HEK293 (cell line): Measurements from ENCODE around the gene ZNF22.

ENCODE experiments used
- CTCF ChIA-PET: fragments of 350-600 bp; formaldehyde crosslinking; extraction: SDS; loops from one replicate; lab custom pipeline; 2021; ENCODE audit warnings: antibody characterized with exemption; lab: Yijun Ruan, JAX
- POLR2A ChIA-PET: fragments of 300-600 bp; formaldehyde crosslinking; extraction: SDS; loops from one replicate; lab custom pipeline; 2020; ENCODE audit warnings: antibody characterized with exemption, inconsistent platforms; lab: Yijun Ruan, JAX
- H3K27ac ChIP-seq: fragments of 200-500 bp; sonication (Bioruptor generic); 2 replicates; pipeline ENCODE4 v1.5.1; 2014; ENCODE audit warnings: low read depth, low read length, control low read depth, inconsistent platforms; ENCODE audit errors: extremely low read depth
- H3K36me3 ChIP-seq, 2 experiments: fragments of 200-500 bp in 1 of 2; sonication (Bioruptor generic) in 1 of 2; 1 replicate in 1 of 2; 2 replicates in 1 of 2; pipeline ENCODE4 v1.5.1; 2014 to 2017; ENCODE audit warnings: inconsistent platforms in 2 of 2, low read length in 2 of 2; ENCODE audit not compliant: control insufficient read depth in 2 of 2, insufficient read depth in 1 of 2
- H3K4me1 ChIP-seq: fragments of 200-500 bp; sonication (Bioruptor generic); 2 replicates; pipeline ENCODE4 v1.5.1; 2014; ENCODE audit warnings: mild to moderate bottlenecking, low read length, inconsistent platforms; ENCODE audit not compliant: control insufficient read depth, insufficient read depth
- H3K4me3 ChIP-seq: 2 replicates; pipeline ENCODE4 v1.5.1; 2011; ENCODE audit warnings: low read depth, mild to moderate bottlenecking, control low read depth, low read length, moderate library complexity
- H3K9me3 ChIP-seq: fragments of 200-500 bp; sonication (Bioruptor generic); 2 replicates; pipeline ENCODE4 v1.5.1; 2014; ENCODE audit warnings: low read depth, low read length, inconsistent platforms; ENCODE audit not compliant: control insufficient read depth, insufficient read depth
- AEBP2 ChIP-seq: fragments of 450-650 bp; formaldehyde crosslinking; IDR thresholded peaks from 2 replicates; pipeline ENCODE4 v1.5.1; 2016; ENCODE audit warnings: missing biosample characterization, missing genetic modification characterization, borderline replicate concordance
- IKZF3 ChIP-seq: fragments of 450-650 bp; IDR thresholded peaks from 2 replicates; pipeline ENCODE4 v1.5.0; 2018; ENCODE audit warnings: missing biosample characterization, mild to moderate bottlenecking, missing genetic modification characterization, moderate library complexity
- PRDM2 ChIP-seq: fragments of 450-650 bp; formaldehyde crosslinking; IDR thresholded peaks from 2 replicates; pipeline ENCODE4 v1.5.1; 2016; ENCODE audit warnings: missing biosample characterization, missing genetic modification characterization, borderline replicate concordance
- SCRT1 ChIP-seq: fragments of 450-650 bp; formaldehyde crosslinking; IDR thresholded peaks from 2 replicates; pipeline ENCODE4 v1.5.1; 2016; ENCODE audit warnings: missing biosample characterization, missing genetic modification characterization, borderline replicate concordance
- SP3 ChIP-seq: fragments of 450-650 bp; formaldehyde crosslinking; IDR thresholded peaks from 2 replicates; pipeline ENCODE4 v1.5.1; 2016; ENCODE audit warnings: missing biosample characterization, missing genetic modification characterization
- TCF7L2 ChIP-seq: IDR thresholded peaks from 2 replicates; pipeline ENCODE4 v1.6.1; 2011; ENCODE audit warnings: low read depth, mild to moderate bottlenecking, inconsistent platforms, low read length, moderate library complexity, borderline replicate concordance
- ZBTB7A ChIP-seq: fragments of 450-650 bp; formaldehyde crosslinking; IDR thresholded peaks from 2 replicates; pipeline ENCODE4 v1.5.1; 2016; ENCODE audit warnings: low read depth, missing biosample characterization, missing genetic modification characterization
- ZNF112 ChIP-seq: fragments of 450-650 bp; formaldehyde crosslinking; IDR thresholded peaks from 2 replicates; pipeline ENCODE4 v1.5.0; 2017; ENCODE audit warnings: missing biosample characterization, missing genetic modification characterization
- ZNF133 ChIP-seq: fragments of 450-650 bp; formaldehyde crosslinking; IDR thresholded peaks from 2 replicates; pipeline ENCODE4 v1.5.1; 2016; ENCODE audit warnings: missing biosample characterization, missing genetic modification characterization
- ZNF174 ChIP-seq: fragments of 450-650 bp; formaldehyde crosslinking; IDR thresholded peaks from 2 replicates; pipeline ENCODE4 v1.5.0; 2017; ENCODE audit warnings: missing biosample characterization, mild to moderate bottlenecking, missing genetic modification characterization
- ZNF24 ChIP-seq: fragments of 450-650 bp; formaldehyde crosslinking; IDR thresholded peaks from 2 replicates; pipeline ENCODE4 v1.5.1; 2016; ENCODE audit warnings: missing biosample characterization, missing genetic modification characterization
- ZNF248 ChIP-seq: fragments of 450-650 bp; formaldehyde crosslinking; IDR thresholded peaks from 2 replicates; pipeline ENCODE4 v1.5.1; 2017; ENCODE audit warnings: missing biosample characterization, missing genetic modification characterization
- ZNF26 ChIP-seq: fragments of 450-650 bp; formaldehyde crosslinking; IDR thresholded peaks from 2 replicates; pipeline ENCODE4 v1.5.1; 2016; ENCODE audit warnings: missing biosample characterization, missing genetic modification characterization
- ZNF518A ChIP-seq: fragments of 450-650 bp; formaldehyde crosslinking; conservative IDR thresholded peaks from 2 replicates; pipeline ENCODE4 v1.5.1; 2016; ENCODE audit warnings: low read depth, missing biosample characterization, missing genetic modification characterization
- ZNF658 ChIP-seq: fragments of 450-650 bp; formaldehyde crosslinking; IDR thresholded peaks from 2 replicates; pipeline ENCODE4; 2016; ENCODE audit warnings: missing biosample characterization, missing genetic modification characterization
- ZNF704 ChIP-seq: fragments of 450-650 bp; formaldehyde crosslinking; IDR thresholded peaks from 2 replicates; pipeline ENCODE4 v1.5.1; 2016; ENCODE audit warnings: missing biosample characterization, missing genetic modification characterization
- ZNF777 ChIP-seq: fragments of 450-650 bp; formaldehyde crosslinking; IDR thresholded peaks from 2 replicates; pipeline ENCODE4 v1.5.1; 2017; ENCODE audit warnings: missing biosample characterization, missing genetic modification characterization, borderline replicate concordance
- ZNF843 ChIP-seq: fragments of 450-650 bp; formaldehyde crosslinking; IDR thresholded peaks from 2 replicates; pipeline ENCODE4 v1.5.1; 2016; ENCODE audit warnings: missing biosample characterization, missing genetic modification characterization
- ZSCAN30 ChIP-seq: fragments of 450-650 bp; IDR thresholded peaks from 2 replicates; pipeline ENCODE4 v1.5.1; 2018; ENCODE audit warnings: missing biosample characterization, mild to moderate bottlenecking, missing genetic modification characterization, moderate library complexity

ZNF22 gene

GRCh38 chr10:45034301-45034700 lies 33.6 kb downstream of the ZNF22 start:
- POLR2A ChIA-PET, result no interaction called here
- no peaks in the 10 kb centered on the region for H3K36me3 ChIP-seq
- no peak overlapping the region for H3K27ac ChIP-seq
- CTCF ChIA-PET, result interaction anchor here (1.8 kb wide), 1 partner anchor 201 kb away, joined by 5 read pairs; no protein-coding TSS in a partner anchor
- no peak overlapping the region for H3K4me3 ChIP-seq
- TF ChIP-seq SP3, result no peak
- TF ChIP-seq ZNF24 (tag by site-specific recombination), result no peak
- no peak for TF ChIP-seq ZNF112 (tag by site-specific recombination)
- TF ChIP-seq ZSCAN30 (tag by site-specific recombination), result no peak
- no peak for TF ChIP-seq ZNF174
- no peak for TF ChIP-seq ZNF843
- TF ChIP-seq ZNF248 (tag by site-specific recombination), result no peak
- TF ChIP-seq IKZF3, result no peak
- no peak for TF ChIP-seq PRDM2
- TF ChIP-seq ZNF133 (tag by site-specific recombination), result no peak
- no peak for TF ChIP-seq AEBP2 (tag by site-specific recombination)
- TF ChIP-seq ZNF26 (tag by site-specific recombination), result no peak
- TF ChIP-seq, all 188 proteins: peak for 0
- Histone ChIP-seq H3K4me1 (no peaks in the 10 kb centered on the region), H3K9me3 (no peaks in the 10 kb centered on the region)

GRCh38 chr10:45035673-45036072 lies 35.0 kb downstream of the ZNF22 start:
- H3K4me1 ChIP-seq, result no peaks in the 10 kb centered on the region
- ChIA-PET CTCF (interaction anchor here (1.8 kb wide), 1 partner anchor 199 kb away, joined by 5 read pairs; no protein-coding TSS in a partner anchor), POLR2A (no interaction called here)
- H3K27ac ChIP-seq, result no peak overlapping the region
- H3K9me3 ChIP-seq, result no peaks in the 10 kb centered on the region
- H3K36me3 ChIP-seq, result no peaks in the 10 kb centered on the region
- H3K4me3 ChIP-seq, result no peak overlapping the region
- TF ChIP-seq SCRT1 (tag by site-specific recombination) (no peak), TCF7L2 (no peak), ZBTB7A (tag by site-specific recombination) (no peak), ZNF777 (tag by site-specific recombination) (no peak), ZNF518A (tag by site-specific recombination) (no peak), ZNF658 (no peak), ZNF704 (no peak)
